OCI-LY1 (cell line): ENCODE results near the gene PC.

Experiments used
- EZH2 ChIP-seq: fragments of 200-600 bp; sonication (generic), shearing (Covaris generic); IDR thresholded peaks from 2 replicates; pipeline ENCODE4 v1.8.0; 2017; ENCODE audit warnings: borderline replicate concordance, mixed run types, mild to moderate bottlenecking, antibody characterized with exemption, low read length, moderate library complexity, mixed read lengths
- TF ChIP-seq, protein P1 (sequence below): fragments of 200-600 bp; sonication (generic), shearing (Covaris generic); IDR thresholded peaks from 2 replicates; pipeline ENCODE4 v1.5.1; 2017; ENCODE audit warnings: mild to moderate bottlenecking, antibody characterized with exemption, low read length, moderate library complexity, mixed read lengths

- TF ChIP-seq, protein P1, sequence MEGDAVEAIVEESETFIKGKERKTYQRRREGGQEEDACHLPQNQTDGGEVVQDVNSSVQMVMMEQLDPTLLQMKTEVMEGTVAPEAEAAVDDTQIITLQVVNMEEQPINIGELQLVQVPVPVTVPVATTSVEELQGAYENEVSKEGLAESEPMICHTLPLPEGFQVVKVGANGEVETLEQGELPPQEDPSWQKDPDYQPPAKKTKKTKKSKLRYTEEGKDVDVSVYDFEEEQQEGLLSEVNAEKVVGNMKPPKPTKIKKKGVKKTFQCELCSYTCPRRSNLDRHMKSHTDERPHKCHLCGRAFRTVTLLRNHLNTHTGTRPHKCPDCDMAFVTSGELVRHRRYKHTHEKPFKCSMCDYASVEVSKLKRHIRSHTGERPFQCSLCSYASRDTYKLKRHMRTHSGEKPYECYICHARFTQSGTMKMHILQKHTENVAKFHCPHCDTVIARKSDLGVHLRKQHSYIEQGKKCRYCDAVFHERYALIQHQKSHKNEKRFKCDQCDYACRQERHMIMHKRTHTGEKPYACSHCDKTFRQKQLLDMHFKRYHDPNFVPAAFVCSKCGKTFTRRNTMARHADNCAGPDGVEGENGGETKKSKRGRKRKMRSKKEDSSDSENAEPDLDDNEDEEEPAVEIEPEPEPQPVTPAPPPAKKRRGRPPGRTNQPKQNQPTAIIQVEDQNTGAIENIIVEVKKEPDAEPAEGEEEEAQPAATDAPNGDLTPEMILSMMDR, result no peak
- TF ChIP-seq EZH2, result no peak
These were observed 90.0 kb downstream of the PC start for GRCh38 chr11:66868082-66868725.
